ENCODE results near the gene PTGS1.

PTGS1 gene

GRCh38 chr9:122336866-122337555 is 33.8 kb upstream of the PTGS1 start:
- no peak for TF ChIP-seq CTCF (IDR thresholded peaks at IDR 0.05; ENCODE audit: insufficient read depth, low read length, poor library complexity, severe bottlenecking)
- Histone ChIP-seq H3K4me3 (replicated peaks; ENCODE audit: low read depth, low read length) (no peak overlapping the region), H3K36me3 (ENCODE audit: control insufficient read depth, insufficient read depth, low read length) (no peaks in the 10 kb centered on the region), H3K27me3 (replicated peaks; ENCODE audit: control insufficient read depth, insufficient read depth, low read length) (peaks cover 1% of the 10 kb centered on the region; the same call in 1 of the 2 replicates)
- no peak for DNase-seq (ENCODE audit: extremely low read depth, insufficient read length)

- TF ChIP-seq CTCF (IDR thresholded peaks at IDR 0.05; ENCODE audit: insufficient read depth, low read length, poor library complexity, severe bottlenecking): no peak
- Histone ChIP-seq H3K27me3 (replicated peaks; ENCODE audit: control insufficient read depth, insufficient read depth, low read length) (peaks cover 1% of the 10 kb centered on the region; the same call in 1 of the 2 replicates), H3K36me3 (ENCODE audit: control insufficient read depth, insufficient read depth, low read length) (no peaks in the 10 kb centered on the region), H3K4me3 (replicated peaks; ENCODE audit: low read depth, low read length) (no peak overlapping the region)
- no peak for DNase-seq (ENCODE audit: extremely low read depth, insufficient read length)
Measured at GRCh38 chr9:122337556-122337929, 33.3 kb upstream of the PTGS1 start.

GRCh38 chr9:122338536-122338935 is 32.3 kb upstream of the PTGS1 start:
- no peak for TF ChIP-seq CTCF (IDR thresholded peaks at IDR 0.05; ENCODE audit: insufficient read depth, low read length, poor library complexity, severe bottlenecking)
- H3K36me3 ChIP-seq (ENCODE audit: control insufficient read depth, insufficient read depth, low read length): no peaks in the 10 kb centered on the region
- DNase-seq (ENCODE audit: extremely low read depth, insufficient read length): no peak
- H3K27me3 ChIP-seq (replicated peaks; ENCODE audit: control insufficient read depth, insufficient read depth, low read length): peaks cover 1% of the 10 kb centered on the region; the same call in 1 of the 2 replicates
- H3K4me3 ChIP-seq (replicated peaks; ENCODE audit: low read depth, low read length): no peak overlapping the region

GRCh38 chr9:122338994-122339393 is 31.8 kb upstream of the PTGS1 start:
- Histone ChIP-seq H3K27me3 (replicated peaks; ENCODE audit: control insufficient read depth, insufficient read depth, low read length) (peaks cover 1% of the 10 kb centered on the region; the same call in 1 of the 2 replicates), H3K4me3 (replicated peaks; ENCODE audit: low read depth, low read length) (no peak overlapping the region), H3K36me3 (ENCODE audit: control insufficient read depth, insufficient read depth, low read length) (no peaks in the 10 kb centered on the region)
- no peak for DNase-seq (ENCODE audit: extremely low read depth, insufficient read length)
- TF ChIP-seq CTCF (IDR thresholded peaks at IDR 0.05; ENCODE audit: insufficient read depth, low read length, poor library complexity, severe bottlenecking): no peak

- TF ChIP-seq CTCF (IDR thresholded peaks at IDR 0.05; ENCODE audit: insufficient read depth, low read length, poor library complexity, severe bottlenecking): no peak
- Histone ChIP-seq H3K4me3 (replicated peaks; ENCODE audit: low read depth, low read length) (no peak overlapping the region), H3K36me3 (ENCODE audit: control insufficient read depth, insufficient read depth, low read length) (no peaks in the 10 kb centered on the region), H3K27me3 (replicated peaks; ENCODE audit: control insufficient read depth, insufficient read depth, low read length) (peaks cover 1% of the 10 kb centered on the region; the same call in 1 of the 2 replicates)
- no peak for DNase-seq (ENCODE audit: extremely low read depth, insufficient read length)
Measured at GRCh38 chr9:122339579-122339978, 31.2 kb upstream of the PTGS1 start.

Data from GM06990 (cell line).